HG03045 (cell line): Measurements from ENCODE around the gene DPM1.

Experiments
- ATAC-seq: cut with Tn5 transposase; IDR thresholded peaks from one replicate; pipeline ENCODE4 v1.9.1; 2021; ENCODE audit warnings: mild to moderate bottlenecking, moderate library complexity; ENCODE audit not compliant: unreplicated experiment

Gene DPM1

GRCh38 chr20:50957798-50958614, at the start of gene DPM1:
DPM1 (minus strand) TSS chr20:50958532; CDS start chr20:50958523, 9 bp downstream.
- peak; percentile 81 for ATAC-seq

- ATAC-seq, result no peak
Observed at GRCh38 chr20:51005214-51005613, 46.9 kb upstream of the DPM1 start.

- ATAC-seq, result no peak
Observed at GRCh38 chr20:51004781-51005180, 46.4 kb upstream of the DPM1 start.

- ATAC-seq, result no peak
Observed at GRCh38 chr20:51004305-51004727, 46.0 kb upstream of the DPM1 start.

GRCh38 chr20:51003753-51004152, 45.4 kb upstream of the DPM1 start:
- ATAC-seq, result no peak

- no peak for ATAC-seq
Observed at GRCh38 chr20:51002633-51003032, 44.3 kb upstream of the DPM1 start.

GRCh38 chr20:51001430-51002265, 43.3 kb upstream of the DPM1 start:
- no peak for ATAC-seq

GRCh38 chr20:50999355-50999754, 41.0 kb upstream of the DPM1 start:
- no peak for ATAC-seq

GRCh38 chr20:50996901-50997865, 38.9 kb upstream of the DPM1 start:
- no peak for ATAC-seq

- no peak for ATAC-seq
Observed at GRCh38 chr20:50995506-50995905, 37.2 kb upstream of the DPM1 start.

GRCh38 chr20:50993876-50994275, 35.5 kb upstream of the DPM1 start:
- ATAC-seq, result no peak

- ATAC-seq, result no peak
Observed at GRCh38 chr20:50992733-50993457, 34.6 kb upstream of the DPM1 start.

GRCh38 chr20:50992336-50992732, 34.0 kb upstream of the DPM1 start:
- ATAC-seq, result no peak

- no peak for ATAC-seq
Observed at GRCh38 chr20:50991076-50991475, 32.7 kb upstream of the DPM1 start.

GRCh38 chr20:50987493-50988210, 29.3 kb upstream of the DPM1 start:
- no peak for ATAC-seq

GRCh38 chr20:50983321-50983720, 25.0 kb upstream of the DPM1 start:
- ATAC-seq, result no peak

GRCh38 chr20:50982363-50982762, 24.0 kb upstream of the DPM1 start:
- ATAC-seq, result no peak

- ATAC-seq, result no peak
Observed at GRCh38 chr20:50981714-50982048, 23.3 kb upstream of the DPM1 start.

- ATAC-seq, result no peak
Observed at GRCh38 chr20:50980851-50981713, 22.8 kb upstream of the DPM1 start.
